HG03139 (cell line): Measurements from ENCODE around the gene SNRNP27.
"Not testable (repeated sequence)": the region's sequence is repeated elsewhere in the genome, so short reads cannot be mapped to it uniquely, and the experiment has no call there.

Source experiments
- ATAC-seq: cut with Tn5 transposase; IDR thresholded peaks from one replicate; pipeline ENCODE4 v1.9.1; 2021; ENCODE audit not compliant: unreplicated experiment

SNRNP27 gene

DNA sequence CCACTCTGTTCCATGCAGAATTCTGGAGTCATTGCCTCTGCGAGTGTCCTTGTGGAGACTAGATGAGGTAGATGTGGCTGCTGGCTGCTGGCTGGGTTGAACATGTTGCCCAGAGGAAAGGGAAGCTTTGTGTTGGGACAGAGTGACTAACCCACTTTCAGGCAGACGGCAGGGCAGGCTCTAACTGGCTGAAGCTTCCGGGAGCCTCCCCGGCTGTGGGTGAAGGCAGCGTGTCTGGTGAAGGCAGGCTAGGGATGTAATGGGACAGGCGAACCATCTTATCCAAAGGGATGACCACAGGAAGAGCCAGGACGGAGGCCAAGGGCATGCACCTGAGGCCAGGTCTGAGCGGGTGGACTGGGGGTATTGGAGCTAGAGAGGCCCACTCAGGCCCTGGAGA is 51.7 kb downstream of the SNRNP27 start:
- no peak for ATAC-seq

DNA sequence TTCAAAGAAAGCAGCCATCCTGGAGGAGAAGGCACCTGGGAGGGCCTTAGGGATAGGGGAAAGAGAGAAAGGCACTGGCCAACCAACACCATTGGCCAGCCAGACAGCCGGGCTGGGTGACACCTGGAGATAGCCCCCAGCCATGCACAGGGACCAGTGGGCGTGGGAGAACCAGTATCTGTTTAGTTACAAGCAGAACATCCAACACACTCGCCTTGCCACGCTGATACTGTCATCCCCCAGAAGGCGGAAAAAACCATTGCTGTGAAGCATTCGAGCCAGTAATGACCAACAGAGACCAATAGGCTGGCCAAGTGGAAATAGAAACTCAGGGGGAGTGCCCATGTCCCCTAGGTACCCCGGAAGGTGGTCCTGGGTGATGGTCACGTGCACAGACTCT is 52.2 kb downstream of the SNRNP27 start:
- ATAC-seq = no peak

DNA sequence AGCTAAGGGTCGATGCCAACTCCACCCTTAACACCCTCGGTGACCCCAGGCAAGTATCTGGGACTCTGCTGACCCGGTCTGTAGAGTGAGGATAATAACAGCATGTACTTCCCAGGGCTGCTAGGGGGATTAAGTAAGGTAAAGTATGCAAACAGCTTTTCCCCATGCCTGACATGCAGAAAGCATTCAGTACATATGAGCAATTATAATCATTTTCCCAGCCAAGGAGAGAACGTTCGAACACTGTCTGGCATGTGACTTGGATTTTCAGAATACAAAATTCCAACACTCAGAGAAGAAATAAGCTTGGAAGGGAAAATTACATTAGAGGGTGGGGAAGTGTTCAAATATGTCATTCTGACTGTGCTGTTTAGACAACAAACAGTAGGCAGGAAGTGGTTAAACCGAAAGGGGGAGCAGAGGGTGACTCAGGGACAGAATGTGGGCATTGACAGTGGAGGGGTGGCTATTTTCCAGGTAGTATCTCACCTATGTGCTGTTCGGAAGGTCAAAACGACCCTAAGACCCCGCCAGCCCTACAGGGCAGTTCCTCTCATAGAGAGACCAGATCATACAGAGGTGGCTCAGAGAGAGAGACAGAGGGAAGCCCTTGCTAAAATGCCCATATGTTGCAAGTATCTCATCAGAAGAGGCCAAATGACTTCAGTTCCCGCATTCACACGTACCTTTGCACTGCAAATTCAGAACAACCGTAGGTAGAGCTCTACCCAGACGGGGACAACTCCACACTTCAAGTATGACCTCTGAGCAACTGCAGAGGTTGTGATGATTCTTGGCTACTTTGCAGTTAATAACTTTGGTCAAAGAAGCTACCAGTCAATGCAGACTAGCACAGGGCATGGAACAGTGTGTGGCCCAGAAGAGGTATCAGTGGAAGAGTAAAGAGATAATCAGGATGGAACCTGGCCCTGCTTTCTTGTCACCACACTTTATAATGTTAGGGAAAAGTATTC is 52.9 kb downstream of the SNRNP27 start:
- no peak for ATAC-seq

DNA sequence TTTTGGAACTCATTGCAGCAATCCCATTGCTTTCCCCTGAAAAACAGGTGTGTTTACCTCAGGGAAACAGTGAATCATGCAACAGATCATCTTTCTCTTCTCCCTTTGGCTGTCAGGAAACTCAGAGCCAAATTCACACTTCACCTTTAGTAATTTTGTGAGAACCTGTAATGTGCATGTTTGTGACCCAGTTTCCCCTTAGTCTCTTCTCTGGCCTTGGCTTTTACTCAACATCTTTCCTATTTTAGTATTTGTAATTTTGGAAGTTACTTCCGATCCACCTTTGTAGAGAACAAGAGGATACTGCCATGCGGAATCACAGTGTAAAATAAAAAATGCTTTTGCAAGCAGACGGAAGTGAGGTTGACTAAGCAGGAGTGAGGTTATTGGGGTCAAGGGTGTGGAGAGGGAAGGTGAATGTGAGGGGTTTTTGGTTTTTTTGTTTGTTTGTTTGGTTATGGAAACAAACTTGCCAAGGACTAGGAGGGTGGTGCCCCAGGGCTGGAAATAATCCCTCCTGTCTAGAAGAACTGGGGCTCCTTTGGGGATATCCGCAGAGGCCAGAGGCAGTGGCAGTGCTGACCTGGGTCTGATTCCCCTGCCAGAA is 53.7 kb downstream of the SNRNP27 start:
- no peak for ATAC-seq

DNA sequence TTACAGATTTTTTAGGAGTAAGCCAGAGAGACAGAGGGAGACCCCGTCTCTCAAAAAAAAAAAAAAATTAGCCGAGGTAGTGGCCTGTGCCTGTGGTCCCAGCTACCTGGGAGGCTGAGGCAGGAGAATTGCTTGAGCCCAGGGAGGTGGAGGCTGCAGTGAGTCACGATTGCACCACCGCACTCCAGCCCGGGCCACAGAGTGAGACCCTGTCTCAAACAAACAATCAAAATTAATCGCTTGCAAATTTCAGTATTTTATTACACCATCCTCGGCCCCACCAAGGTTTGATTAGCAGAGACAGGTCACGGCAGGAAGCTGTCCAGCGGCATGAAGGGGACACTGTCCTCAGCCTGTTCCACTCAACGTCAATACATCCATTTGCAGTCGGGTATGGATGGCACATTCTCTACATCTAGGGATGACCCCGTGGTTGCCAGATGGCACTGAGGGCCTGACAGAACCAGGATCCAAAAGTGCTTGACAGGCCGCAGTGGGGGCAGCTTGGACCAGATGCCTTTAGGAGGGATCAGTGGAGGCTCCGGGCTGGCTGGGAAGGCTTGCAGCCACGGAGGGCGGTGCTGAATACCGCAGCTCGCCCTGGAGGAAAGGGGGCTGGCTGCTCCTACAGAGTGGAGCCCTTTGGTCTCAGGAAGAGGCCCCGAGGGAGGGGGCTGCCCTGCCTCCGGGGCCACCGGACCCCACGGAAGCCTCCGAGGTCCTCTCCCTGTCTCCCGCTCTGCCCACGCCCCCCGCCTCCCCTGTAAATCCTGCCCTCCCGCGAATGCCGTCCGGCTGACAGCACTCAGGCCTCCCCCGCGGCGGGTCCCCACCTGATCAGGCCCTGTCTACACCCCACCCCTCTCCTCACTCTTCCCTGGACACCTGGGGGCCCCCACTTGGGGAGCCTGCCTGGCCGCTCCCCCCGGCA is 54.5 kb downstream of the SNRNP27 start:
- no peak for ATAC-seq

DNA sequence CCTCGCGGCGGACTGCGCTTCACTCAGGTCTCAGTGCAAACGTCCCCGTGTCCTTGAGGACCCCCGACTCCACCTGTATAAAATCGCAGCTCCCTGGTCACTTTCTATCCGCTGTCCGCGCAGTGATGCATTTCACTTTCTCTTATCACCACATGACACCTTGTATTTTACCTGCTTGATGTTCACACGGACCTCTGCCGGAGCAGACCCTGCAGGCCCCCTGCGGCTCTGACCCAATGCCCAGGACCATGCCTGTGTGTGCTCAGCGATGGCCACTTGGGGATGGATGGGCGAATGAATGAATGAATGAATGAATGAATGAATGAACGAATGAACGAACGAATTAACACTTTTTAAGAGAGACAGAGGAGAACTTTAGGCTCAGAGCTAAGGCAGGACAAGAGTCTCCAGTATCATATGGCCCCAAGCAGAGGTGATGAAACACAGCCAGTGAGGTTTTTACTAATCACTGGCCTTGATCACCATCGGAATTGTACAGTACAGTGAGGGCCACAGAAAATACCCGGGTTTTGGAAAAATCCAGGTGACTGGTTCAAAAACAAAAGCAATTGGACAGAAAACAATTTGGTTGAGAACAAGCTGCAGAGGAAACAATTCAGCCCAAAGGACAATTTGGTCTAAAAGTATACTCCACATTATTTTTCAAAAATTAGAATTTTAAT is 55.3 kb downstream of the SNRNP27 start:
- ATAC-seq = no peak

DNA sequence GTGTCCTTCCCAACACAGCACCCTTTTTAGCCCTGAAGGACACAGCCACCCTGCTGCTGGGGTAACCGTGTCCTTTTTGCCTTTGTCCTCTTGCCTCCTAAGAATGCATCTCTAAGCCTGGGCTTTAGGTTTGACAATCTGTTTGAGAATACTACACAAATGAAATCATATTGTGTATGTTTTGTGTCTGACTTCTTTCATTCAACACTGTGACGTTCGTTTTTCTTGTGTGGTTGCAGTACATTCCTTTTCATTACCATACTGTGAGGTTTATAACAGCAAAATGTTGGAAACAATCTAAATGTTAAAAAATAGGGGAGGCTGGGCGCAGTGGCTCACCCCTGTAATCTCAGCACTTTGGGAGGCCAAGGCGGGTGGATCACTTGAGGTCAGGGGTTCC is 56.5 kb downstream of the SNRNP27 start:
- no peak for ATAC-seq

DNA sequence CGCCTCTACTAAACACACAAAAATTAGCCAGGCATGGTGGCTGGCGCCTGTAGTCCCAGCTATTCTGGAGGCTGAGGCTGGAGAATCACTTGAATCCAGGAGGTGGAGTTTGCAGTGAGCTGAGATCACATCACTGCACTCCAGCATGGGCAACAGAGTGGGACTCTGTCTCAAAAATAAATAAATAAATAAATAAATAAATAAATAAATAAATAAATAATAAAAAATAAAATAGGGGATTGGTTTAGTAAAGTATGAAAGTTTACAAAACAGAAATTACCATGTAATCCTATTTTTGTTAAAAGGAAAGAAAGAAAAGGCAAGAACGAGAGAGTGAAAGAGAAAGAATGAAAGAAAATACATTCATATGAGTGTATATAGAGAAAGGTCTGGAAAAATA is 56.9 kb downstream of the SNRNP27 start:
- ATAC-seq = not testable (repeated sequence)

DNA sequence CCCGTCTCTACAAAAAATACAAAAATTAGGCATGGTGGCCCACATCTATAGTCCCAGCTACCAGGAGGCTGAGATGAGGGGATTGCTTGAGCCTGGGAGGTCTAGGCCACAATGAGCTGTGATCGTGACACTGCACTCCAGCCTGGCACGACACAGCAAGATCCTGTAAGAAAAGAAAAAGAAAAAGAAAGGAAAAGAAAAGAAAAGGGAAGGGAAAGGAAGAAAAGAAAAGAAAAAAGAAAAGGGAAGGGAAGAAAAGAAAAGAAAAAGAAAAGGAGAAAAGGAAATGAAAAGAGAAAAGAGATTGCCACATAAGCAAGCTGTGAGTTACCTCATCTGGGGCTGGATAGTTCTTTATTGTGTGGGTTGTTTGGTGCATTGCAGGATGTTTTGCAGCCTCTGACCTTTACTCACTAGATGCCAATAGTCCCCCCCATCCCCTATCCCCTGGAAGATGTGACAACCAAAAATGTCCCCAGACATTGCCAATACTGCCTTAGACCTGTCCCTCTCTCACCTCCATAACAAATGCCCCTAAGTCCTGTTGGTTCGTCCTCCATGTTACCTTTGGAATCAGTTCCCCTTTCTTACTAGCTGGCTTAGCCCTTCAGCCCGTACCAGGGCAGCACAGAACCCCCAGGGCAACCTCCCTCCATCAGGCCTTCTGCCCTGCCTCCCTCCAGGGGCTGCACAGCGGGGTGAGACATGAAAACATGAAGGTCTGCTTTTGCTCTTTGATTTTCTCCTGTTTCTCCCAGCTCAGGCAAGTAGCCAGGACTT is 58.8 kb downstream of the SNRNP27 start:
- no peak for ATAC-seq

DNA sequence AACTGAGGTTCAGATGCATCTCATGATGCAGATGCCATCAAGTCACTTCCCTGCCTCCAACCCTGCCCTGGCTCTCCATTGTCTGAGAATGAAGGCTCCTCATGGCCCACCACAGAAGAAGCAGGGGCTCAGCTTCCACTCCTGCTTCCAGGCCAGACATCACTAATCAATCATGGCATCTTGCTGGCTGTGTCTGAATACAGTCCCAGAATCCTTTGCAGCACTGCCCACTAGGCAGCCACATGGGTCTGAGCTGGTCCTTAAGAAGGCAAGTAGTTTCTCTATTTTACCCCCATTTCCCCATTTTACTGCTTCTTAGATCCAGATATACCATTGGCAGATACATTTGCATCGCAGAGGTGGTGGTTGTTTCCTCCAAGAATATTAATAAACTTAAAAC is 60.3 kb downstream of the SNRNP27 start:
- ATAC-seq = no peak
